ENCODE results near the gene GAMT. TPM values are rescaled to one million over a fixed set of nuclear protein-coding genes. Genes with fewer than 3 reads are reported as not detected.

Gene GAMT
- total RNA-seq, 1 experiment from 2014 or later: 27.3 TPM

DNA sequence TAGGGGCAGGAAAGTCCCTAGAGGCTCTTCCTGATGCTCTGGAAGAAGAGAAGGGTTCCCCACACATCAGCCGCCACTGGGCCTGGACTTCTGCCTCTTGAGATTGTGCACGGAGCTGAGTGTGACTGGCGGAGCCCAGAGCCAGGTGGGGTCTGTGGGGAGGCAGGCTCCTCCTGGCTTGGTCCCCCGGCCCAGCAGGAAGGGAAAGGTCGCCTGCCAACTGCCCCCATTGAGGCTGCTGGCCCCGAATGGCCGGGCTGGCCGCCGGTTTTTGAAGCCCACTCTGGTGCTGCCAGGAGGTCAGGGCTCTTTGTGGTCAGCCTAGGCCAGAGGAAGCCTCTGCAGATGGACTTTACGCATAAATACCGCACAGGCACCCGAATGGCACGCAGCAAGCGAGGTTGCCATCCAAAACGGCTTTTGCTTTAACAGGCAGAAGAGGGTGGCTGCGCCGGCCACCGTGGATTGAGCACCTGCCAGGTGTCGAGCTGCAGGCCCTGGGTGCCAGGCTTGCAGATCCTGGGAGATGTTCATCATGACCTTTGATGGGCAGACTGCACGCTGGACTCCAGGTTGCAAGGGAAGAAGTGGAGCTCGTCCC is 11.1 kb upstream of the GAMT start:
- Histone ChIP-seq H3K9me2 (ENCODE audit: insufficient read depth) (no peaks in the 10 kb centered on the region), H2AFZ (no peak overlapping the region), H3K79me2 (ENCODE audit: low read depth) (peaks cover 86% of the 10 kb centered on the region), H3K4me2 (no peak overlapping the region), H3K27me3 (ENCODE audit: insufficient read depth, low read depth) (no peaks in the 10 kb centered on the region), H3K27ac (peak overlapping the region; percentile 99; the same call in 1 of the 2 replicates), H3K4me1 (replicated peaks; ENCODE audit: insufficient read depth) (peaks cover 47% of the 10 kb centered on the region), H3K9me3 (ENCODE audit: insufficient read depth, low read depth) (no peaks in the 10 kb centered on the region), H3K36me3 (ENCODE audit: low read depth) (no peaks in the 10 kb centered on the region), H3K4me3 (no peak overlapping the region), H4K20me1 (ENCODE audit: insufficient read depth) (peaks cover 71% of the 10 kb centered on the region), H3F3A (ENCODE audit: insufficient read depth, low read depth) (peaks cover 30% of the 10 kb centered on the region)
- POLR2A ChIA-PET (ENCODE audit: unreplicated experiment): no interaction called here
- BruUV-seq (replicated peaks): no TSS peak
- no peak for TF ChIP-seq EZH2 (IDR thresholded peaks at IDR 0.05; ENCODE audit: low read depth)
- TF ChIP-seq, protein P1, sequence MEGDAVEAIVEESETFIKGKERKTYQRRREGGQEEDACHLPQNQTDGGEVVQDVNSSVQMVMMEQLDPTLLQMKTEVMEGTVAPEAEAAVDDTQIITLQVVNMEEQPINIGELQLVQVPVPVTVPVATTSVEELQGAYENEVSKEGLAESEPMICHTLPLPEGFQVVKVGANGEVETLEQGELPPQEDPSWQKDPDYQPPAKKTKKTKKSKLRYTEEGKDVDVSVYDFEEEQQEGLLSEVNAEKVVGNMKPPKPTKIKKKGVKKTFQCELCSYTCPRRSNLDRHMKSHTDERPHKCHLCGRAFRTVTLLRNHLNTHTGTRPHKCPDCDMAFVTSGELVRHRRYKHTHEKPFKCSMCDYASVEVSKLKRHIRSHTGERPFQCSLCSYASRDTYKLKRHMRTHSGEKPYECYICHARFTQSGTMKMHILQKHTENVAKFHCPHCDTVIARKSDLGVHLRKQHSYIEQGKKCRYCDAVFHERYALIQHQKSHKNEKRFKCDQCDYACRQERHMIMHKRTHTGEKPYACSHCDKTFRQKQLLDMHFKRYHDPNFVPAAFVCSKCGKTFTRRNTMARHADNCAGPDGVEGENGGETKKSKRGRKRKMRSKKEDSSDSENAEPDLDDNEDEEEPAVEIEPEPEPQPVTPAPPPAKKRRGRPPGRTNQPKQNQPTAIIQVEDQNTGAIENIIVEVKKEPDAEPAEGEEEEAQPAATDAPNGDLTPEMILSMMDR (conservative IDR thresholded peaks at IDR 0.05): no peak
- intact Hi-C loops (cut with micrococcal nuclease; ENCODE audit: unreplicated experiment): no loop called here
- CTCF ChIA-PET: no interaction called here
- no peak for DNase-seq

DNA sequence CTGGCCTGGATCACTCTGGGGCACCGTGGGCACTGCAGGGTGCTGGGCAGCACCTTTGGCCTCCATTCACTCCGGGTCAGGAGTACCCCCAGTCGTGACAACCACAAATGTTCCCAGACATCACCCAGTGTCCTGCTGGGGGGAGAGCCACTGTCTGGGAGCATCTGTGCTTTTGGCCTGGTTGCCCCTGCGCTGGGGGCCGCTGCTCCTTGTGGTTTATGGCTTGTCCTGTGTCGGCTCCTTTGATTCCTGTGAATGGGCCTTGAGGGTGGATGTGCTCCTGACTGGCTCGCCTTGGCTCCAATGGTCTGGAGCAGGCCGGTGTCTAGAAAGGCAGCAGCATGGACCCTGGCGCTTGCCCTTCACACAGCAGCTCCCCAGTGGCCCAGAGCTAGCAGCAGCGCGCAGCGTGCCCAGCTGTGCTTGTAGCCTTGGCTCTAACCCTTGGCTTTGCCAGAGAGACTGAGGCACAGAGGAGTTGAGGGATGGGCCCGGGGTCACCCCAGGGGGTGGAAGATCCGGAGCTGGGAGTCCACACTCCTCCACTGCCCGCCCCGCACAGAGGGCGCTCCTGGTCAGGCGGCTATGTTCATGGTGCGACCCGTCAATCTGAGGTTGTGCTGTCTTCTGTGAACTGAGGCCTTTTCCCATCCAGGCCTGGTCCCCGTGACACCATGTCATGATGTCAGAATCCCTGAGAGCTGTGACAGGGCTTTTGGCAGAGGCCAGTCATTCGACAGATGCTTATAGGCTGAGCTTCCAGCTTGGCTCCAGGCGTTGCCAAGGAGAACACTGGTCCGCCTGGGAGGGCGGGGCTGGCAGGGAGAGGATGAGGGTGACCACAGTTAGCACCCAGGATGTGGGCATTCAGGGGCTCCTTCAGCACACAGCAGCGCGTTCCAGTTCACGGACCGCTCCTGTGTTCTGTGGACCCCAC is 10.2 kb upstream of the GAMT start:
- Histone ChIP-seq H3K79me2 (ENCODE audit: low read depth) (peaks cover 77% of the 10 kb centered on the region), H3K9me3 (ENCODE audit: insufficient read depth, low read depth) (no peaks in the 10 kb centered on the region), H2AFZ (no peak overlapping the region), H3K27ac (no peak overlapping the region), H3K27me3 (ENCODE audit: insufficient read depth, low read depth) (no peaks in the 10 kb centered on the region), H3K36me3 (ENCODE audit: low read depth) (no peaks in the 10 kb centered on the region), H3K4me1 (replicated peaks; ENCODE audit: insufficient read depth) (peaks cover 48% of the 10 kb centered on the region), H3K4me3 (no peak overlapping the region), H3K9me2 (ENCODE audit: insufficient read depth) (no peaks in the 10 kb centered on the region), H3F3A (ENCODE audit: insufficient read depth, low read depth) (peaks cover 34% of the 10 kb centered on the region), H4K20me1 (ENCODE audit: insufficient read depth) (peaks cover 62% of the 10 kb centered on the region), H3K4me2 (no peak overlapping the region)
- ChIA-PET CTCF (no interaction called here), POLR2A (ENCODE audit: unreplicated experiment) (no interaction called here)
- no TSS peak for BruUV-seq (replicated peaks)
- intact Hi-C loops (cut with micrococcal nuclease; ENCODE audit: unreplicated experiment): no loop called here
- TF ChIP-seq, protein P1 (conservative IDR thresholded peaks at IDR 0.05): no peak
- no peak for TF ChIP-seq EZH2 (IDR thresholded peaks at IDR 0.05; ENCODE audit: low read depth)
- DNase-seq: no peak

- peaks cover 35% of the 10 kb centered on the region for H3F3A ChIP-seq (ENCODE audit: insufficient read depth, low read depth)
- peaks cover 69% of the 10 kb centered on the region for H3K79me2 ChIP-seq (ENCODE audit: low read depth)
- H3K4me3 ChIP-seq: no peak overlapping the region
- no peak for DNase-seq
- H3K9me2 ChIP-seq (ENCODE audit: insufficient read depth): no peaks in the 10 kb centered on the region
- peaks cover 54% of the 10 kb centered on the region for H4K20me1 ChIP-seq (ENCODE audit: insufficient read depth)
- no peaks in the 10 kb centered on the region for H3K9me3 ChIP-seq (ENCODE audit: insufficient read depth, low read depth)
- H3K4me1 ChIP-seq (replicated peaks; ENCODE audit: insufficient read depth): peaks cover 47% of the 10 kb centered on the region
- intact Hi-C loops (cut with micrococcal nuclease; ENCODE audit: unreplicated experiment): no loop called here
- BruUV-seq (replicated peaks): no TSS peak
- TF ChIP-seq, protein P1 (conservative IDR thresholded peaks at IDR 0.05): no peak
- no peak for TF ChIP-seq EZH2 (IDR thresholded peaks at IDR 0.05; ENCODE audit: low read depth)
- H3K27me3 ChIP-seq (ENCODE audit: insufficient read depth, low read depth): no peaks in the 10 kb centered on the region
- POLR2A ChIA-PET (ENCODE audit: unreplicated experiment): no interaction called here
- CTCF ChIA-PET: no interaction called here
- H3K4me2 ChIP-seq: no peak overlapping the region; the same call in 1 of the 2 replicates
- no peak overlapping the region for H2AFZ ChIP-seq
- no peak overlapping the region for H3K27ac ChIP-seq
- H3K36me3 ChIP-seq (ENCODE audit: low read depth): no peaks in the 10 kb centered on the region
Observed at GRCh38 chr19:1410789-1411188, 9.4 kb upstream of the GAMT start.

All from PC-9 (cell line).